Stomach smooth muscle (tissue), 2 donors: Measurements from ENCODE around the gene RNF26.
A peak's percentile ranks its signal among the peaks of the same experiment; 100 is the strongest.

Experiments used
- H3K27ac ChIP-seq: one replicate; pipeline ENCODE4 v1.7.0; 2013; ENCODE audit warnings: mild to moderate bottlenecking, low read length, inconsistent platforms
- H3K27me3 ChIP-seq, 2 donors: one replicate each; pipeline ENCODE4 v1.7.0; 2013; ENCODE audit warnings: low read length in 2 of 2; ENCODE audit not compliant: insufficient read depth in 2 of 2, control insufficient read depth in 1 of 2
- H3K36me3 ChIP-seq, 2 donors: one replicate each; pipeline ENCODE4 v1.7.0; 2013; ENCODE audit warnings: low read length in 2 of 2; ENCODE audit not compliant: control insufficient read depth in 2 of 2, insufficient read depth in 2 of 2
- H3K4me1 ChIP-seq: one replicate; pipeline ENCODE4 v1.7.0; 2013; ENCODE audit warnings: low read length; ENCODE audit not compliant: control insufficient read depth, insufficient read depth
- H3K4me3 ChIP-seq, 2 donors: one replicate each; pipeline ENCODE4 v1.7.0; 2013; ENCODE audit warnings: low read length in 2 of 2
- H3K9ac ChIP-seq, 2 donors: one replicate each; pipeline ENCODE4 v1.7.0; 2013; ENCODE audit warnings: low read length in 2 of 2, mild to moderate bottlenecking in 1 of 2
- H3K9me3 ChIP-seq, 2 donors: one replicate each; pipeline ENCODE4 v1.7.0; 2013; ENCODE audit warnings: low read length in 2 of 2; ENCODE audit not compliant: control insufficient read depth in 2 of 2
- donor health status: healthy.
- donor health status: Pancreatic carcinoma.

Gene RNF26

DNA sequence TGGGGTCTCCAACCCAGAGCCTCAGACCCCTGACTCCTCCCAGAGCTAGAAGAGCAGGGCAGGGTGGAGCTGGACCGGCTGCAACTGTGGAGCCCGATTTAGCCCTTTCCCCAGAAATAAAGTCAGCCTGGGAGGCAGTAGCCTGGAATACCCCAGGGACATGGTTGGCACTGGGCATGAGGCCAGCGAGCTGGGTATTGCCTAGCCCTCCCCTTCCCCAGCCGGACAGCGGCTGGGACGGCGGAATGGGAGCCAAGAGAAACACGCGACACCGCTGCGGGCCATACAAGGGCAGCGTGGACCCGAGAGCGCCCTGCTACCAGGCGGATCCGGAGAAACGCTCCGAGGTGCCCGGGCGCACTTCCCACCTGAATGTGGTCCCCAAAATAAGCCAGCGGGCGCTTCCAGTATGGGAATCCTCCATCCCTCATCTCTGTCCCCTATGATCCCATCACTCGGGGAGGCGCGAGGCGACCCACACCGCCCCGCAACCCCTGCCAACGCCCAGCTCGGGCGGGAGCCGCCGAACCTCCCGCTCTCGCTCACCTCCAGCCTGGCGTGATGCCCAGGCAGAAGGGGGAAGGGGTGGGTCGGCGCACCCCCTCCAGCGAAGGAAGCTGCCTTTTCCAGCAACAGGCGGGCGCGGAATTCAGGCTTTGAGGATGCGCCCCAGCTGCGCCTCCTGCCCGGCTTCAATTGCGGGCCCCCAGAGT, 18.2 kb upstream of the RNF26 start:
- peak overlapping the region; percentile 97 for H3K27ac ChIP-seq
- peak overlapping the region; percentile 95 to 96 for H3K9ac ChIP-seq
- H3K4me3 ChIP-seq: peak overlapping the region; percentile 67 to 86
- H3K4me1 ChIP-seq: peaks cover 79% of the 10 kb centered on the region
- peaks cover 2 to 4% of the 10 kb centered on the region in 2 donors for H3K27me3 ChIP-seq
- H3K9me3 ChIP-seq: no peaks in the 10 kb centered on the region
- H3K36me3 ChIP-seq: peaks cover 25 to 31% of the 10 kb centered on the region in 2 donors

DNA sequence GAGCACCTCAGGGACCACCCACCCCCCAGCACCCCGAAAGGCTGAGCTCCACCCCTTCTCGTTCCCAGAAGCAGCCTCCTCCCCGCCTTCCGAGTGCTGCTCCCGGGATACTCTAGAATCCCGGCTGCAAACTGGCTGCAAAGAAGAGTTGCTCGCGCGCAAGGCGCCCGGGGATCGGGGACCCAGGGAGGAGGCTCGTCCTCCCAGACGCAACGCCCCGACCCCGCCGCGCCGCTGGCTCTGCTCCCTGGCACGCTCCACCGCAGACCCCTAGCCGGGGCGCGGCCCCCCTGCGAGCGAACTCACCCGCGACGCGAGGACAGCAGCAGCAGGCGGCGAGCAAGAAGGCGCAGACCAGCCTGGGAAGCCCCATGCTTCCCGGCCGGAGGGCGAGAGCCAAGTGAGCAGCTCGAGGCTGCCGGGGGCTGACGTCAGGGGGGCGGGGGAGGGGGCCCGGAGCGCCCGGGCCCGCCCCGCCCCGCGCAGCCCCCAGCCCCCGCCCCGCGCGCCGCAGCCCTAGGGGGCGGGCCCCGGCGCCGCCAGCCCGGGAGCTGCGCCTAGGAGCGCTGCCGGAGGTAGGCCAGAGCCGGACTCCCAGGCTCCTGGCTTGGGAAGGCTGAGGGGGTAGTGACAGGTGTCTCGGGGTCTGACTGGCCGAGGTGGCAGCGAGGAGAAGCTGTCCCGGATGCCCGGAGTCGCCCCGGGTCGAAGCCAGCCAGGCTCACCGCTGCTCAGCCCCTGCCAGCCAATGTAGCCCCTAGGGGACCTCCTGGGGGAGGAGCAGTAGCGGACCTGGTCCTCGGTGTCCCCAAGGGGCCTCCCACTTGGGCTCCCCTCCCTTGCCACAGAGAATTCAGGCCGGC, 17.4 kb upstream of the RNF26 start, which contains the start of gene MCAM:
Gene MCAM, minus strand, starts transcription at position 402 of the 863 bp plus-strand sequence. Its CDS starts 29 bp downstream, at position 373.
- H3K4me1 ChIP-seq: peaks cover 79% of the 10 kb centered on the region
- H3K27ac ChIP-seq: peak within 1 kb of the TSS; percentile 99

DNA sequence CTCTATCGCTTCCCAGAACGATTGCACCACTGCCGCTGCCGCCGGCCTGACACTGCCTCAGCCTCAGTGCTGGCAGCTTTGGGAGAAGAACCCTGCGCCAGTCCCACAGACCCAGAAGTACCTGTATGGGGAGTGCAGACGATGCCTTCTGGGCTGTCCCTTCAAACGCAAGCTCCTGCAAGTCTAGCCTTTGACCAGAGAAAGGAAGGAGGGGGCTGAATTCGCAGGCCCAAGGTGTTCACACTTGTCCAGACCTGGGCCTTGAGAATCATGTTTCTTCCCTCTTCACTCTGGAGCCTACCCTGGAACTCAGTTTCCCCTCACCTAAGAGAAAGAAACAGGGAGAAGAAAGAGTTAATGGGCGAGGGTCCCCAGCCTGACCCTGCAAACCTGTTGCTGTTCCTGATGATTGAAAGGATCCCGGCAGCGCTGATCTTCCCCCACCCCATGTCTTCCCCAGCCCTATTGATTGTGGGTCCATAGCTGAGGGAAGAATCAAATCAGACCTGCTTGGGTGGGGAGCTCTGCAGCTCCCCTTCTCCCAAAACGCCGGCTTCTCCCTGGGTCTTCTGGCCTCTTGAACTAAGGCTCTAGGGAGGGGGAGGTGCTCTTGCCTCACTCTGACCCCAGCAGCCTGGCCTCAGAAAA, 16.6 kb upstream of the RNF26 start:
- H3K9me3 ChIP-seq: no peaks in the 10 kb centered on the region
- peak overlapping the region; percentile 99 for H3K27ac ChIP-seq
- H3K4me1 ChIP-seq: peaks cover 80% of the 10 kb centered on the region
- H3K4me3 ChIP-seq: peak overlapping the region; percentile 63 to 74
- peaks cover 12 to 17% of the 10 kb centered on the region in 2 donors for H3K36me3 ChIP-seq
- H3K27me3 ChIP-seq: peaks cover 2 to 4% of the 10 kb centered on the region in 2 donors
- peak overlapping the region; percentile 93 to 94 for H3K9ac ChIP-seq

More for the DNA sequence above, 17.4 kb upstream of the RNF26 start, which contains the start of gene MCAM:
- peaks cover 2 to 4% of the 10 kb centered on the region in 2 donors for H3K27me3 ChIP-seq
- no peaks in the 10 kb centered on the region for H3K9me3 ChIP-seq
- H3K9ac ChIP-seq: peak within 1 kb of the TSS; percentile 95 to 96
- peaks cover 19 to 24% of the 10 kb centered on the region in 2 donors for H3K36me3 ChIP-seq
- H3K4me3 ChIP-seq: peak within 1 kb of the TSS; percentile 67 to 86

DNA sequence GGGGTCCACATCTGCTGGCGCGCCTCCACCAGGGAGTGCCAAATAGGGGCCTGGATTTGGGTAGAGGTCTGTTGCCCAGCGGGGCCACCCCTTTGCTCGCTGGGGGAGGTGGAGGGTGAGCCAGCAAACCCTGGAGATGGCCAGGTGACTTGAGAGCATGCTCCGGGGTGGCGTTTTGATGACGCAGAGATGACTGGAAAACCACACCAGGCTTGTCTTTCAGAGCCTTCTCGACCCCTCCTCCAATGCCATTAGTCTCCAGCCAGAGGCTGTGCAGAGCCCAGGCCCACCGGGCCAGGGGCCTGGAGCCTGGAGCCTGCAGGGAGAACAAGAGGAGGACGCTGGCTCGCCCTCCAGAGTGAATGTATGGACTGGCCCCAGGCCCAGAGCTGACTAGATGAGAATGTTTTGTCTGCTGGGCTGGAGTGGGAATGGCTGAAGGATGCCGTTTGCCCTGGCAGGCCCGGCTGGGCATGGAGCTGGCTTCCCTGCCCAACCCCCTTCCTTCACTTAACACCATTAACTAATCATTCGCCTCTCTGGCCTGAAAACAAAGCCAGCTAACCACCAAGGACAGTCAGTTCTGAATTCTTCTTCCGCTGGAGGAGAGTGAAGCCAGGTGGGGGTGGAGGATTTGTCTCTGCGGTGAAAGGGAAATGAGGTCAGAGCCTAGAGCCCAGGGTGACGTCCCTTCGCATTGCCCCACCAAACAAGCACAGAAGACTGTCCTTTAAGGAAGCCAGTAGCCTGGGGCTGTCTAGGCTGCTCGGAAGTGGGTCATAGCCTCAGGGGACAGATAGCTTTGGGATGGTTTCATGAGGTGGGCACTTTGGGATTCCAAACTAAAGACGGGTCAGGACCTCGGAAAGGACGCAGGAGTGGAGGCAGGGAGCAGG, 15.8 kb upstream of the RNF26 start:
- H3K9ac ChIP-seq: peak overlapping the region; percentile 93 to 96
- peak overlapping the region; percentile 63 to 74 for H3K4me3 ChIP-seq
- peaks cover 8 to 11% of the 10 kb centered on the region in 2 donors for H3K36me3 ChIP-seq
- peak overlapping the region; percentile 99 for H3K27ac ChIP-seq
- H3K27me3 ChIP-seq: peaks cover 2 to 4% of the 10 kb centered on the region in 2 donors
- H3K9me3 ChIP-seq: no peaks in the 10 kb centered on the region
- peaks cover 81% of the 10 kb centered on the region for H3K4me1 ChIP-seq

DNA sequence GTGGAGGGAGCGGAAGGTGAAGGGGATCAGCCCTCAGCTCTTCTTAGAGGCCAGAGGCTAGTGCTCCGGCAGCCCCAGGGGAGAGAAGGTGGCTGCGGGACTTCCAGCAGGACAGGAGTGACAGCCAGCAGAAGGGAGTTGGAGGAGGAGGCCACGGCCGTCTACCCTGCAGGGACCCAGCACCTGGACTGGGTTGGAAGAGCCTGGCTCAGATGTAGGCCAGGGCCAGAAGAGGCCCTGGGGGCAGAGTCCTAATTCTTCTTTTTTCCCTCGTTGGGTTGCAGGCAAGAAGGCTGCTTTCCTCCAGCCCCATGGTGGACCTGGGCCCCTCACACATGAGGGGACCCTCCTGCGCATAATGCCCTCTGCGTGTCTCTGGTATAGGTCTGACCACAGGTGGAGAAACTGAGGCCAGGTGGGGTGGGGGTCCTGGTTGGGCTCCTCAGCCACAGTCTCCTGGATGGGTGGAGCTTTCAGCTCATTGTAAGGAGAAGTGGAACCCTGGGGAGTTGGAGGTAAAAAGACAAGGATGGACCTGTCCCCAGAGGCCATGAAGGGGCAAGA, 15.1 kb upstream of the RNF26 start:
- H3K4me3 ChIP-seq: peak overlapping the region; percentile 34 to 74
- H3K9me3 ChIP-seq: no peaks in the 10 kb centered on the region
- H3K36me3 ChIP-seq: peaks cover 5% of the 10 kb centered on the region in 2 donors
- H3K4me1 ChIP-seq: peaks cover 83% of the 10 kb centered on the region
- H3K27ac ChIP-seq: peak overlapping the region; percentile 99
- peak overlapping the region; percentile 93 to 96 for H3K9ac ChIP-seq
- peaks cover 2 to 4% of the 10 kb centered on the region in 2 donors for H3K27me3 ChIP-seq

DNA sequence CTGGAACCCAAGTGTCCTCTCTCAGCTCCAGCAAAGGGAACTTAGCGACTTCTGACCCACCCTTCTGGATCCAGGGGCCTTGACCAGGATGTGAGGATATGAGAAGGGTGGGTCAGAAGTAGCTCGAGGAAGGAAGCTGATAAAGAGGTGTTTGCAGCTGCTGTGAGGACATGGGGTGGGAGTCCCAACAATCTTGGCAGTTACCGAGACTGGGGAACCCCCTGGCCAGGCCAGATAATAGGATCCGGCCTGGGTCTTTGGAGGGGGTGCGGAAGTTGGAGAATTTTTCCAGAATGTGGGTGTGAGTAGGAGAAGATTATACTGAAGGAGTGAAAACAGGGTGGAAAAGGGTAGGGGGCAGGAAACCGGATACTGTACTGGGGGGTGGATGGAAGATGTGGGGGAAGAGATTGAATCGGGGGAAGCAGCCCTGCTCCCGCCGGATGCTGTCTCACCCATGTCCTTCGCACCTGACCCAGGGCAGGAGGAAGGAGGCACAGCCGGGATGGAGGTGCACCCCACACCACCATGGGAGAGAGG, 14.6 kb upstream of the RNF26 start:
- peak overlapping the region; percentile 93 to 96 for H3K9ac ChIP-seq
- H3K27me3 ChIP-seq: peaks cover 2 to 4% of the 10 kb centered on the region in 2 donors
- peaks cover 80% of the 10 kb centered on the region for H3K4me1 ChIP-seq
- H3K36me3 ChIP-seq: no peaks in the 10 kb centered on the region
- H3K4me3 ChIP-seq: peak overlapping the region in 1 of 2 donors; percentile 74
- no peaks in the 10 kb centered on the region for H3K9me3 ChIP-seq
- H3K27ac ChIP-seq: peak overlapping the region; percentile 99

DNA sequence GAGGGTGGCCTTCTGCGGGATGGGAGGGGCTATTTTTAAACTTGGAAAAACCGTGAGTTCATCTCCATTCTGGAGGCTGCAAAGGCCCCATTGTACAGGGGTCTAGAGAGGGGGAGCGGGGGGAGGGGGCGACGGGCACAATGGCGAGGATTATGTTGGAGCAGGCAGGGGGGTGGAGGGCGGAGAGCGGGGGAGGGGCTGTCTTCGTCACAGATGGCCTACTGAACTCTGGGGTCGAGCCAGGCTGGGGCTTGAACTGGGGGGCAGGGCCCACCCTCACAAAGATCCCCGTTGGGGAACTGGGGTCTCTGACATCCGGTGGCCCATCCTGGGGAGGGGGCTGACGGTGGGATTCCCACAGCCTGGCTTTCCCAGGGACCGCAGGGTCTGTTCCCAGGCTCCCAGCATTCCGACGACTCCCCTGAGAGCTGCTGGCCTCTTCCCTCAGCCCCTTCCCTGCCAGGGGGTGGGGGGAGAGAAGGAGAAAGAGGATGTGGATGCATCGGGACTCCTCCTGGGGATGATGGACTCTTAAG, 14.0 kb upstream of the RNF26 start:
- H3K9me3 ChIP-seq: no peaks in the 10 kb centered on the region
- peak overlapping the region; percentile 96 for H3K9ac ChIP-seq
- H3K4me1 ChIP-seq: peaks cover 75% of the 10 kb centered on the region
- peak overlapping the region; percentile 99 for H3K27ac ChIP-seq
- H3K4me3 ChIP-seq: peak overlapping the region; percentile 56 to 73
- H3K36me3 ChIP-seq: no peaks in the 10 kb centered on the region
- peaks cover under 1 to 2% of the 10 kb centered on the region in 2 donors for H3K27me3 ChIP-seq

DNA sequence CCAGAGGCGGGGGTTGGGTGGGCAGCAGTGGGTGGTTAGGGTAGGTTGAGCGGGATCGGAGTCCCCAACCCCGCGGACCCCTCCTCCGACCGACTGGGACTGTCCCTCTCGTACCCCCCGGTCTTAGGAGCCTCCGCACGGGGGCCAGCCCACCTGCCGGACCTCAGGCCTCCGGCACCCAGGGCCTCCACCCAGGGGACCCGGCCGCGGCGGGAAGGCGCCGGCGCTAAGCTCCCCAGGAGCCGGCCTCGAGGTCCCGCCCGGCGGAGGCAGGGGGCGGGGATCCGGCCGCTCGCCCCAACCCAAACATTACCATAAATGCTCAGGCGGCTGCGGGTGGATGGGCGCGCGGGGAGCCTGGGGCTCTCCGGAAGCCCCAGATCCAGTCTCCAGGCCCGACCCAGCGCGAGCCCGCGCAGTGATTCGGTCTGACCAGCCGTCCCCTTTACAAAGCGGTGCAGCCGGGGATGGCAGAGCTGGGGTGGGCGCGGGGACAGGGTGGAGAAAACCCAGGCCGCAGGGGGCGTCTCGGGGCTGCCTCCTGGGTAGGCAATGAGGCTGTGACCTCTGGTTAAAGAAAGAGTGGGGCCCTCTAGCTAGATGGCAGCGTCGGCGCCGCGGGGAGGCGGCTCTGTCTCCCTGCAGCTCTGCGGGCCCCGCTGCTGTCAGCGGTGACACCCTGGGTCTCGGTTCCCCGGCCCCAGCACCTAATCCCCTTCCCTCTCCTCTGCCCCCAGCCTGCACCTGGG, 13.4 kb upstream of the RNF26 start:
- Histone ChIP-seq H3K27me3 (no peaks in the 10 kb centered on the region), H3K27ac (peak overlapping the region; percentile 99), H3K4me3 (peak overlapping the region; percentile 72 to 73), H3K9ac (peak overlapping the region; percentile 96), H3K36me3 (no peaks in the 10 kb centered on the region), H3K9me3 (no peaks in the 10 kb centered on the region), H3K4me1 (peaks cover 71% of the 10 kb centered on the region)

DNA sequence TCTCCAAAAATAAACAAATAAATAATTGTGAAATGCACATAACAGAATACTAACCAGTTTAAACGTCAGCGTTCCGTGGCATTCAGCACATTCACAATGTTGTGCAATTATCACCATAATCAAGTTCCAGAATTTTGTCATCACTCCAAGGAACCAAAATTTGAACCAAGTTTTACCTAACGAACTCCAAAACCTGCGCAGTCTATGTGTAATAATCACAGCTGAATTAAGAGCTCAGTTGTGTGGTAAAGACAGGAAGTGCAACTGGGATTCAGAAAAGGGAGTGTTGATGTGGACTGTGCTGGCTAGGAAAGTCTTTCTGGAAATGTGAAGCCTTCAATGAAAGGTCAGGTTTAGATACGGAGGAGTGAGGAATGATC, 12.0 kb upstream of the RNF26 start:
- no peak overlapping the region for H3K4me3 ChIP-seq
- no peaks in the 10 kb centered on the region for H3K36me3 ChIP-seq
- no peaks in the 10 kb centered on the region for H3K9me3 ChIP-seq
- H3K4me1 ChIP-seq: peaks cover 66% of the 10 kb centered on the region
- peak overlapping the region; percentile 99 for H3K27ac ChIP-seq
- H3K27me3 ChIP-seq: no peaks in the 10 kb centered on the region
- no peak overlapping the region for H3K9ac ChIP-seq
